ENCODE measurements around the gene COL9A3.

Gene COL9A3

DNA sequence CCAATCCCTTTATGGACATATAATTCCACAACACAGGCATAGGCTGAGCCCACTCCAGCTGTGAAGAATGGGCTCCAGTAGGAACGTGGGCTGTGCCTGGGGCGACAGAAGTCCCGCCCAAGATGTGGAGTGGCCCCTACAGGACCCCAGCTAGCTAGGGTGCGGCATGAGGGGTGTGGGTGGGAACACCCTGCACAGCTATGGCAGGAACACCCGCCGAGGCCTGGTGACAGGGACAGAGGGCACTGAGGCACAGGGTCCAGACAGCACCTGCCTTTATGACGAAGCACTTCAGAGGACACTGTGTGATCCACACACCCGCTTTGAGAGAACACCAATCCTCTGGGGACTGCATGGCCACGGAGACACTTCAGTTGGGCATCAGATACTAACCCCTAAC, 73.0 kb downstream of the COL9A3 start:
- in situ Hi-C loops (cut with MboI; ENCODE audit: low sequenced_read_pairs) = no loop called here

DNA sequence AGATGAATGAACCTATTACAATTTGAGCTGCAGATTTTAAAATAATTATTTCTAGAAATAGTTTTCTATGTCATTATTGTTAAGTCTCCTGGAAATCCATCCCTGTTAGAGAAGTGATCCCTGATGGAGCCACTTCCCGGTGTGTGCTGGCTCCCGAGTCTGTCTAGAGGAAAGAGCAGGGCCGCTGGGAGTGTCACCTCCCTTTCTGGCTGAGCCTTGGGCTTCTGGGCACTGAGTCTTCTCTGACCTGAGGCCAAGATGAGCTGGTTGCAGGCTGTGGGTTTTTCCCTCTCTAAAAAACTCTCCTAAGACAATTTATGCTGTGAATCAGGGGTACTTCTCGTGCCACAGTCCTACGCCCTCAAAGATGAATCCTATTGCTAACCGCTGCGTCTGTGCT, 73.6 kb downstream of the COL9A3 start:
- in situ Hi-C loops (cut with MboI; ENCODE audit: low sequenced_read_pairs) = no loop called here

Data from HL-60/S4 treated with phorbol 12-myristate 13-acetate at 8.2 ng/mL for 4 days and 3 days (cell line).